NCI-H748 (cell line): ENCODE results near the gene SCTR.

ENCODE experiments used
- DNase-seq: peaks from one replicate; lab custom pipeline; 2025; ENCODE audit not compliant: unreplicated experiment; lab: John Stamatoyannopoulos, UW

SCTR gene

GRCh38 chr2:119523952-119524694 is at the start of gene SCTR:
Gene SCTR (minus strand): TSS chr2:119524483. CDS start chr2:119524226, 257 bp downstream.
- peak; percentile 45 for DNase-seq

DNA sequence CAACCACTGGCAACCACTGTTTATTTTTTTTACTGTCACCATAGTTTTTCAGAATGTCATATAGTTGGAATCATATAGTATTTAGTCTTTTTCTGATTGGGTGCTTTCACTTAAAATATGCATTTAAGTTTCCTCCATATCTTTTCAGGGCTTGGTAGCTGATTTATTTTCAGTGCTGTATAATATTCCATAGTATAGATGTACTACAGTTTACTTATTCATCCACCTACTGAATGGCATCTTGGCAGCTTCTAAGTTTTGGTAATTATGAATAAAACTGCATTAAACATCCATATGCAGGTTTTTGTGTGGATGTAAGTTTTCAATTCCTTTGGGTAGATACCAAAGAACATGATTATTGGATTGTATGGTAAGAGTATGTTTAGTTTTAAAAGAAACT is 43.0 kb upstream of the SCTR start:
- DNase-seq, result no peak

DNA sequence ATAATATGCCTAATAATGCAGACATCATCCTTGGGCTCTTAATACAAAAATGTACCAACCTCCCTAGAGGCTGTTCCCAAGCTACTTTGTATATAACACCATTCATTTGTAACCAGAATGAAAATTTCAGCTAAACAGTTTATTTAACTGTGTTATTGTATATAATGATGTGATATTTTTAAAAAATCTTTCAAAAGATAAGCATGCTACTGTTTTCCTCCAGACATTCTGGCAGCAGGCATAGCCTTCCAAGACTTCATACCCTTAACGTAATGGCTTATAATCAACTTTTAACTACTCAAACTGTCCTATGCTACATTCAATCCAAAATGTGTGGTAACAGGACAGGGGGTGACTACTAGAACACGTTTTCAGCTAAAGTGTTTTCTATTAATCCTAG is 41.2 kb upstream of the SCTR start:
- no peak for DNase-seq

- DNase-seq, result no peak
These were observed 29.5 kb upstream of the SCTR start for GRCh38 chr2:119553687-119554344.

GRCh38 chr2:119552902-119553301 is 28.6 kb upstream of the SCTR start:
- no peak for DNase-seq

- DNase-seq, result no peak
These were observed 26.6 kb upstream of the SCTR start for GRCh38 chr2:119550856-119551255.

DNA sequence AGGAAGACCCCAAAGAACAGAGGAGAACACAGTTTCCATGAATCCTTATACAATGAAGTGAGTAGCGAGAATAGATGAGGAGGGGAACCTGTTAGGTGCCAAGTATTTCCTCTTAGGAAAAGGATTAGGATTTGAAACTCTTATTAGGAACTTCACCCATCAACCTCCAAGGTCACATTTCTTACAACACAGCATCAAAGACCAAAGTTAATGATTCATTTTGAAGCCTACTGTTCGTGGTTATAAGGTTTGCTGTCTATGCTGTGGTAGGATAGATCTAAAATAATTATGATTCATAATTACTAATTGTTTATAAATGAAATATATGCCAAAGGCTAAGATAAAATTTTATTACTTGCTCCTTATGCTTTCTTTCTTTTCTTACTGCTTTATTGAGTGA is 26.1 kb upstream of the SCTR start:
- DNase-seq, result no peak

DNA sequence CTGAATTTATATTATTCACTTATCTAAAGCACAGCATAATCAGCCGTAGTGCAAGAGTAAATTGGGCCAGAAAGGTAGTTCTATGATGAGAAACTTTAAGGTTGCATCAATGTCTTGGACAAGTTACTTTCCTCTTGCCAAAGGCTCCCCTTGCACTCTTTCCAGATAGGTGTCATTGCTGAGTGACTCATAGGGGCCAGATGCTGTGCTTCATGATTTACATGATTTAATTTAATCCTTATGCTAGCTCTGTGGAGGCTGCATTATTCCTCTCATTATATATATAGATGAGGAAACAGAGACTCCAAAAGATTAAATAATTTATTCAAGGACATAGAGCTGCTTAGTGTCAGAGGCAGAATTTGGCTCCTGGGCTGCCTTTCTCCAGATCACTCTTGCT is 25.0 kb upstream of the SCTR start:
- DNase-seq, result no peak

DNA sequence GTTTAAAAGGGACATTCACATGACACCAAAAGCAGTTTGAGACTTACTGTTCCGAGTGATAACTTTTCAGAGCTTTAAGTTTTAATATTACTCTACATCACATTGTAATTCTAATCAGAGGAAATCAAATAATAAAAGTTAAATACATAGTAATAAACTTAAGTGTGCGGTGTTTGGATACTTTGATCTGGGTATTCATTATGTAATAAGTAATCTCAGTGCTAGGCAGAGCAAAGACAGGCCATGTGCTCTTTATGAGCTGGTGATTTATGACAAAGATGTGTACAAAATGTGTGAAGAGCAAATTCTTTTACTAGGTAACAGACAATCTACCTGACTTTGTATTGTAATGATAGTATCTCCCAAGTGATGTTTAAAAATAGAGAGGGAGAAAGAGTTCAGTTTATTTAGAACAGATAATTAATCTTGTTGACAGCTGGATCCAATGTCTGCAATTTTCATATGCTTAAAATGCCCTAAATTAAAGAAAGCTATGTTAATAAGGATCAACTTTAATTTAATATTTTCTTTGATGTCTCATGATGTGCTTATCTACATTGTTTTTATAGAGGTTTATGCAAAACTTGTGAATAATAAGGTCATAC is 24.3 kb upstream of the SCTR start:
- no peak for DNase-seq

- no peak for DNase-seq
These were observed 22.1 kb upstream of the SCTR start for GRCh38 chr2:119546447-119546767.

- no peak for DNase-seq
These were observed 21.6 kb upstream of the SCTR start for GRCh38 chr2:119545754-119546446.

GRCh38 chr2:119544939-119545475 is 20.7 kb upstream of the SCTR start:
- no peak for DNase-seq

GRCh38 chr2:119544075-119544938 is 20.0 kb upstream of the SCTR start, which contains the start of gene CFAP221:
Gene CFAP221 (plus strand): TSS chr2:119544449. CDS start chr2:119546132, 1,683 bp downstream.
- peak; percentile 79 for DNase-seq

GRCh38 chr2:119541476-119541875 is 17.2 kb upstream of the SCTR start:
- DNase-seq, result no peak

DNA sequence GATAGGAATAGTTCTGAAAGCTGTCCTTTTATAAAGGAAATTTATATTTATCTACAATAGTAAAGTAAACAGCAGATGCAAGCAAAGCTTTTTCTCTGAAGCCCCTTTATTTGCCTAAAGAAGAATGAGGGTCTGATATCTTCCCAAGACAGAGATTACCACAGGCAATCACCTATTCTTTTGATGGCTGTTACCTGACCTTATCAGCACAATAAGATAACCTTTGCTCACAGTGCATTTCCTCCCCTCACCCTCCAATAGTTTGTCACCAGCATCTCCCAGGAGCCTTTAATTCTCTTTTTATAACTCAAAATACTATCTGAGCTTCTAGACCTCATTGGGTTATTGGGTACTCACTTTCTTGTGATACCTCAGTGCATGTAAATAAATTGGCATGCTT is 13.5 kb upstream of the SCTR start:
- no peak for DNase-seq

DNA sequence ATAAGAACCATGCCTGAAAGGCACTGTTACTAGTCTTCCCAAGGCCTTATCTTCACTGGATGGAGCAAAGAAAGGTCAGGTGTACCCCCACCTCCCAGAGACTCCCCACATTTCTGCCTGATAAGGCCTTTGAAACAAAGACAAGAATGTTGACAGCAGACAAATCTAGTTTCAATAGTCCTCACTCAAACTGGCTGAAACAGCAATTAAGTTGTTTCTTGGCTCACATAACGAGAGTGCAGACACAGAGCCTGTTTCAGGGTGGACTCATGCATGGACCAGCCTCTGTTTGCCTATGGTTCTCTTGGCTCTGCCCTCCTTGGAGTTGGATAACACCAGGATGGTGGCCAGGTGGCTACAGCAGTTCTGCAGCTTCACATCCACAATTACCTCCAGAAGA is 12.4 kb upstream of the SCTR start:
- no peak for DNase-seq

GRCh38 chr2:119536211-119536610 is 11.9 kb upstream of the SCTR start:
- DNase-seq, result peak; percentile 7

- no peak for DNase-seq
These were observed 9.3 kb upstream of the SCTR start for GRCh38 chr2:119533560-119533959.

DNA sequence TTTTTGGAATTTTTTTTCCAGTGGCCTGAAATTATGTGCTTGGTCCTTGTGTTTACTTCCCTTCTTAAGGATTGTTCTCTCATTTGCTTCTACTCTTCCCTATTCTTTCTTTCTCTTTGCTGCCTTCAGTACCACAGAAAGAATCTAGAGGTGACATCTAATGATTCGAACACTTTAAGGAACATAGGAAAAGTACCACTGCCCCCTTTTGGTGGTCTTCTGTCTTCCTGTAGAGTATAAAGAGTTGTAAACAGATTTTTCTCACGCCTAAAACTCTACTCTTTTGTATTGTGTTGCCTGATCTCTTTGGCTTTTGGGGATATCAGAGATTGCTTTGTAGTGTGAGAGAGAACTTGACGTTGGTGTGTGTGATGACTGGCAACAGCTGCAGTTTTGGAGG is 7.0 kb upstream of the SCTR start:
- no peak for DNase-seq

DNA sequence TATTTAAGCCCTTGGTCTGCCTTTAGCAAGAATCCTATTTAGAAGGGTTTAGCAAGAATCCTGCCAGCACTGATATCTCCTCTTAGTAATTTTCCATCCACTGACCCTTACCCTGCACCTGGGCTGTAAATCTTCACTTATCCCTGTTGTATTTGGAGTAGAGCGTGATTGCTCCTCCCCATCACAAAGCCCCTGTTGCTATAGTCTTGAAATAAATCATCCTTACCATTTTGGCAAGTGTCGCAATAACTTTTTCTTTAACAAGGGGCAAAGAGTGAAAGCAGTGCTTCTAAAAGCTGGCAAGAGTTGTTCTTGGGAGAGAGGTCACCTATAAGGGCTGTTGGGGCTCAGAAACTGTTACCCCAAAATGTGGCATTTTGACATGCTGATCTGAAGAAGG is 3.7 kb upstream of the SCTR start:
- no peak for DNase-seq

DNA sequence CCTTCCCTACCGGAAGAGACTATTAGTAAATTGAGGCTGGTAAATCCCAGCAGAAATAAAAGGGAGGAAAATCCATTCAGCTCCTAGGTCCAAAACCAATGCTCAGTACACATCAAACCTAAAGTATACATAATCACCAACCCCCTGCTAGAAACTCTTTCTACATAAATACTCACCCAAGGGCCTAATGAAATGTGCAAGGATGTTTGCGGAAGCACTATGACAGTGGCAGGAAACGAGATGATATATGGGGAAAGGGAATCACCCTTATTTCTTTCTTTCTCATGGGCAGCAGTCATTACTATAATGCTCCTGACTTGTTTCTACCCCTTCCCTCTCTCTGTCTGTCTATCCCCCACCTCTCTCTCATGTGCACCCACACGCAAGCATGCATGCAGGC is 1.3 kb upstream of the SCTR start:
- no peak for DNase-seq
